HG03196 (cell line): ENCODE results near the gene EMB.
"Not testable (repeated sequence)": the region's sequence is repeated elsewhere in the genome, so short reads cannot be mapped to it uniquely, and the experiment has no call there.

Experiments used
- ATAC-seq: cut with Tn5 transposase; IDR thresholded peaks from one replicate; pipeline ENCODE4 v1.9.1; 2021; ENCODE audit not compliant: unreplicated experiment

EMB gene

GRCh38 chr5:50423100-50423799 lies 17.8 kb downstream of the EMB start:
- not testable (repeated sequence) for ATAC-seq

GRCh38 chr5:50421184-50421950 lies 19.7 kb downstream of the EMB start:
- ATAC-seq, result not testable (repeated sequence)

- ATAC-seq, result no peak
Measured at GRCh38 chr5:50420343-50420935, 20.6 kb downstream of the EMB start.

- ATAC-seq, result not testable (repeated sequence)
Measured at GRCh38 chr5:50419656-50420055, 21.4 kb downstream of the EMB start.

- not testable (repeated sequence) for ATAC-seq
Measured at GRCh38 chr5:50416637-50417036, 24.5 kb downstream of the EMB start.

DNA sequence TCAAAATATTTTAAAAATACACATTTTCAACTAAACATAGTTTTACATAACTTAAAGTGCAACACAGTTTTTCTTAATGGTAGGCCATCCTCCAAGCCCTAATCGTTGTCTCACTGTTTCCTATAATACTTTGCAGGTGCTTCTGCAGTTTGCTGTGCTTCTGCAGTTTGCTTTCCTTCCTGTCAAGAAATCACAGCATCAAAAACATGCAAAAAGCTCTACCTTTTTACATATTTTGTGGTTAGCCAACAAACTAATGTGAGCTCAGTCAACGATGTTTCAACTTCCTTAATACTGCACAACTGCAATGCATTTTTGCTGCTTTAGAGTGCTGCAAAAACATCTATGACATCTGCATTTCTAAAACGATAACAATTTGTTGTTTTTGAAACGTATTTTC lies 25.2 kb downstream of the EMB start:
- peak; percentile 85 for ATAC-seq

DNA sequence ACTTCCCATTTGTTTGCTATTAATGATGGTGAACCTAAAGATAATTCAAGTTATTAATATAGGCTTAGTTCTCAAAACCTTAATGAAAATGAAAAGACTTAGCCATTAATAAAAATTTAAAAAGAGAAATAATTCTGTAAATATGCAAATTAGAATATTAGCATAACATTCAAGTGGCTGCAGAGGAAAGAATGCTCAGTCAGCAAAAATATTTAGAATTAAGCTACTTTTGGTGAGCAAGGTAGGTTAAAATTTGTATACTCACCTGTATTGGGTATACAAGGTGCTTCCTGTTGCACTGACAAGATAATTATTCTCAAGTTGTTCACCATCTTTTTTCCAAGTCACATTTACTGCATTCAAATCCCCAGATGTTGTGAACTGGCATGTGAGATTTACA lies 30.2 kb downstream of the EMB start:
- ATAC-seq, result not testable (repeated sequence)

- no peak for ATAC-seq
Measured at GRCh38 chr5:50406877-50407276, 34.2 kb downstream of the EMB start.

- no peak for ATAC-seq
Measured at GRCh38 chr5:50401336-50401735, 39.8 kb downstream of the EMB start.

DNA sequence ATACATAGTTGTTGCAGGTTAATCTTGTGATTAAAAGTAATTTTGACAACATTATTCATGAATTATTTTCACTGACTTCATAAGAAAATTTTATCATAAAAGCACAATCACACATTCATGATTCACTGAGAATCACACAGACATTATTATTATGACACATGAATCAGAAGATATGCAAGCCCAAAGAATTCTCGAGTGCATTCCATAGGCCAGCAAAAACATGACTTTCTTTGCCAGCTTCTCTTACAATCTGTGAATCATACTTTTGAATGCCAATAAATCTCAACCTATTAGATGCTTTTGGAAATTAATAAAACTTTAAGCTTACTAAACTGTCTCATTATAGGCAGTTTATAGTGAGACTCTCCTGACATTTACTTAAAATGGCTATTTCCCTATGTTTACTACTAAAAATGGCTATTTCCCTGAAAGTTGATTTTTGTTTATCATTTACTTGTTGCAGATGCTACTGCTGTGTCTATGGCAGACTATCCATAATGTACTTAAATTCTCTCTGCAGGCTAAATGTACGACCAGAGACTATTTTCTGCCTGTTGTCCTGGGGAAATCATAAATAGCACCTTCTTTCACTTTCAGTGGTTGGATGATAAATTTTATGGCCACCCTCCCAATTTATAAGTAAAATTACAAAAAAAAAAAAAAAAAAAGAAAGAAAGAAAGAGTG lies 47.0 kb downstream of the EMB start:
- not testable (repeated sequence) for ATAC-seq

- not testable (repeated sequence) for ATAC-seq
Measured at GRCh38 chr5:50392289-50392688, 48.8 kb downstream of the EMB start.

GRCh38 chr5:50384381-50384780 lies 56.7 kb downstream of the EMB start:
- not testable (repeated sequence) for ATAC-seq

DNA sequence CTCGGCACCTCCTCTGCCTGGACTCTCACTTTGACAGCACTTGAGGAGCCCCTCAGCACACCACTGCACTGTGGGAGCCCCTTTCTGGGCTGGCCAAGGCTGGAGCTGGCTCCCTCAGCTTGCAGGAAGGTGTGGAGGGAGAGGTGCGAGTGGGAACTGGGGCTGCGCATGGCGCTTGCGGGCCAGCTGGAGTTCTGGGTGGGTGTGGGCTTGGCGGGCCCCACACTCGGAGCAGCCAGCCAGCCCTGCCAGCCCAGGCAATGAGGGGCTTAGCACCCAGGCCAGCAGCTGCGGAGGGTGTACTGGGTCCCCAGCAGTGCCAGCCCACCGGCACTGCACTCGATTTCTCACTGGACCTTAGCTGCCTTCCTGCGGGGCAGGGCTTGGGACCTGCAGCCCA lies 64.4 kb downstream of the EMB start:
- not testable (repeated sequence) for ATAC-seq

GRCh38 chr5:50369287-50370033 lies 71.6 kb downstream of the EMB start:
- ATAC-seq, result not testable (repeated sequence)

DNA sequence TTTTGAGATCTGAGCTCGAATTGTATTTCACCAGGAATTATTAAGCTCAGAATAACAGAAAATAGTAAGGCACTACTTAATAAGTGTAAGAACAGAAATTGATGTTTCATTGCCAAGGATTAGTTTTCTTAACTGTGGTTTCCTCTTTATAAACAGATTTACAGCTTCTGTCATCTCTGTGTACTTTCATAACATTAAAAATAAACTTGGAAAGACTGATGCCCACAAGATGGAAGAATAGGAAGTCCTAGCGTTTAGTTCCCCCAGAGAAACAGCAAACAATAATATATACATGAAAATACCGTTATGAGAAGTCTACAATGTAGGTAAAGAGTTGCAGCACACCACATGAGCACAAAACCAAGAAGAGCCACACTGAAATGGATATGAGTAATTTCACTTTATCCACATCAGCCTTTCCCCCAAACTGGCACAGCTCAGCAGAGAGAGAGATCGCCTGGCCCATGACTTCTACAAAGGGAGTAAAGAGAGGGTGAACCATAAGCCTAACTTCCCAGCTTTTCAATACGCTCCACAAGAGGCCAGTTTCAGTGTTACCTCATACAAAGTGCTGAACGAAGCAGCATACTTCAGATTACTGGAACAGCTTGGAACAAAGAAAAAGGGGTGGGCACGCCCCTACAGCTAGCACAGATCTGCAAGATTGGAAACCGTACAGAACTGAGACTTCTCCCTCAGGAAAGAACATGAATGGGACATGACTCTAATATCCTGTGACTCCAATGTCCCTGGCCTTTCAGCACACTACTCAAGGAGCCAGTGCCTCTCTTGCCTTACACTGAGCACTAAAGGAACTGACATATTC lies 75.4 kb downstream of the EMB start:
- ATAC-seq, result no peak

GRCh38 chr5:50364535-50365309 lies 76.4 kb downstream of the EMB start:
- ATAC-seq, result not testable (repeated sequence)

DNA sequence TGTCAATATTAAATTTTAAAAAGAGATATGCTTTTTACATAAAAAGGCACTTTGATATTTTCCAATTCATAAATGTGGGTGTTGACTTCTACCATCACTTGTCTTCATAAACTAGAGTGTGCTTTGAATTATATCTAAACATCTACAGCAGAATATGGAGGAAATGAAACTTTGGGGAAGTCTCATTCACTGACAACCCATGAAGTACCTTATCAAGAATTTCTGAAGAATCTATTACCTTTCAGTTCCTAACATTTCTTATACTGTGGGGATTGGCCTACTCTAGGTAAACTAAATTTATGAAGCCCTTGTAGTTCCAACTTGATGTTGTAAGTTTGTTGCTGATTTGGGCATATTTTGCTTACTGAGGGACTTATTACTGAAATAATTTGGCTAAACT lies 81.9 kb downstream of the EMB start:
- ATAC-seq, result no peak

DNA sequence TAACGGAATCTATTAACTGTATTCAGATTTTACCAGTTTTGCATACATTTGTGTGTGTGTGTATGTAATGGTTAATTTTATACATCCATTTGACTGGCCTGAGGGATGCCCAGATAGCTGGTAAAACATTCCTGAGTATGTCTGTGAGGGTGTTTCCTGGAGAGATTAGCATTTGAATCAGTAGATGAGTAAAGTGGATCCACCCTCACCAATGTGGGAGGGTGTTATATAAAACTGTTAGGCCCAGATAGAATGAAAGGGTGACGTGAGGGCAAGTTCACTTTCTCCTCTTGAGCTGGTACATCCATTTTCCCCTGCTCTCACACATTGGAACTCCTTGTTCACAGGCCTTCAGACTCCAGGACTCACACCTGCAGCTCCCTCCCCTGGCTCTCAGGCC lies 88.7 kb downstream of the EMB start:
- no peak for ATAC-seq
